Fibroblast of the aortic adventitia (primary cell): ENCODE measurements around the gene HKDC1. TPM values are rescaled to one million over a fixed set of nuclear protein-coding genes. Genes with fewer than 3 reads are reported as not detected.
A peak's percentile ranks its signal among the peaks of the same experiment; 100 is the strongest.

ENCODE experiments used
- DNase-seq: peaks from one replicate; pipeline ENCODE4 v3.0.0-alpha.2; 2010; ENCODE audit warnings: low read depth
- H3K4me3 ChIP-seq: 2 replicates; pipeline ENCODE4 v1.5.1; 2011; ENCODE audit warnings: low read depth, mild to moderate bottlenecking, control low read depth, low read length, moderate library complexity
- CTCF ChIP-seq: IDR thresholded peaks from 2 replicates; pipeline ENCODE4 v1.5.1; 2011; ENCODE audit warnings: mild to moderate bottlenecking, low read length, control low read depth, inconsistent platforms; ENCODE audit not compliant: insufficient read depth
- total RNA-seq: library from RNA; depleted of rRNA; stranded (reverse); fragments of >200 nt; gene quantifications from 2 replicates; pipeline ENCODE4 v1.2.3, GENCODE V29; 2012; ENCODE audit warnings: low replicate concordance

The HKDC1 gene
- total RNA-seq, 1 donor: 0.09 TPM

- DNase-seq: no peak
- no peak for TF ChIP-seq CTCF
- H3K4me3 ChIP-seq: no peak overlapping the region
These were observed 50.9 kb downstream of the HKDC1 start for GRCh38 chr10:69270990-69271389.

- H3K4me3 ChIP-seq: no peak overlapping the region
- TF ChIP-seq CTCF: no peak
- DNase-seq: peak; percentile 10
These were observed 52.5 kb downstream of the HKDC1 start for GRCh38 chr10:69272624-69273023.

- H3K4me3 ChIP-seq: no peak overlapping the region
- TF ChIP-seq CTCF: no peak
- DNase-seq: no peak
These were observed 55.3 kb downstream of the HKDC1 start for GRCh38 chr10:69275444-69275843.

GRCh38 chr10:69276503-69276902 lies 56.4 kb downstream of the HKDC1 start:
- no peak for DNase-seq
- TF ChIP-seq CTCF: no peak

GRCh38 chr10:69278446-69278963 lies 58.4 kb downstream of the HKDC1 start, which contains the start of gene HK1:
HK1 (plus strand) TSS chr10:69278496.
- peak; percentile 72 for DNase-seq
- no peak for TF ChIP-seq CTCF

More at GRCh38 chr10:69276503-69276902, 56.4 kb downstream of the HKDC1 start:
- H3K4me3 ChIP-seq: no peak overlapping the region

GRCh38 chr10:69279110-69279509 lies 59.0 kb downstream of the HKDC1 start:
- DNase-seq: no peak
- TF ChIP-seq CTCF: no peak
- H3K4me3 ChIP-seq: no peak overlapping the region

More at GRCh38 chr10:69278446-69278963, 58.4 kb downstream of the HKDC1 start, which contains the start of gene HK1:
- H3K4me3 ChIP-seq: no peak within 1 kb of the TSS
